Panc1 (cell line): ENCODE results near the gene SMIM21. TPM values are rescaled to one million over a fixed set of nuclear protein-coding genes. Genes with fewer than 3 reads are reported as not detected.

Source experiments
- ATAC-seq: fragments of 200-7000 bp; cut with Tn5 transposase; 2 replicates; pipeline ENCODE4 v1.9.1; 2020; ENCODE audit warnings: mild to moderate bottlenecking, moderate library complexity
- BruUV-seq: library from RNA; stranded (reverse); fragments of 400-500 nt; replicated peaks from 2 replicates; lab custom pipeline; 2021; lab: Mats Ljungman, UMichigan
- CTCF ChIA-PET: fragments of 300-600 bp; sonication (Branson Sonifier 250); formaldehyde crosslinking; loops from one replicate; lab custom pipeline; 2022; ENCODE audit warnings: antibody characterized with exemption; lab: Charles Lee
- POLR2A ChIA-PET: fragments of 300-600 bp; sonication (Branson Sonifier 250); formaldehyde crosslinking; loops from one replicate; lab custom pipeline; 2022; ENCODE audit warnings: antibody characterized with exemption; lab: Charles Lee
- DNase-seq: peaks from one replicate; pipeline ENCODE4 v3.0.0-alpha.2; 2010; ENCODE audit warnings: low read depth, low spot score
- H3K27ac ChIP-seq: 2 replicates; pipeline ENCODE4 v1.5.1; 2011; ENCODE audit warnings: mild to moderate bottlenecking, low read length, inconsistent platforms
- H3K27me3 ChIP-seq: fragments of 200-500 bp; sonication (Bioruptor generic); 2 replicates; pipeline ENCODE4 v1.6.0; 2014; ENCODE audit warnings: low read length, inconsistent platforms; ENCODE audit not compliant: control insufficient read depth, insufficient read depth
- H3K36me3 ChIP-seq: fragments of 200-500 bp; sonication (Bioruptor generic); 2 replicates; pipeline ENCODE4 v1.5.1; 2014; ENCODE audit warnings: inconsistent platforms, mild to moderate bottlenecking, low read length, moderate library complexity; ENCODE audit not compliant: control insufficient read depth, insufficient read depth
- H3K4me1 ChIP-seq: 2 replicates; pipeline ENCODE4 v1.5.1; 2011; ENCODE audit warnings: inconsistent platforms, mild to moderate bottlenecking, low read length, moderate library complexity; ENCODE audit not compliant: control insufficient read depth, insufficient read depth
- H3K4me3 ChIP-seq, 2 experiments: 2 replicates each; pipeline ENCODE4 v1.5.1; 2011 to 2012; ENCODE audit warnings: low read depth in 2 of 2, low read length in 2 of 2, mild to moderate bottlenecking in 2 of 2, inconsistent platforms in 1 of 2, moderate library complexity in 1 of 2
- H3K9me3 ChIP-seq: fragments of 200-500 bp; sonication (Bioruptor generic); 2 replicates; pipeline ENCODE4 v1.5.1; 2014; ENCODE audit warnings: low read depth, mild to moderate bottlenecking, inconsistent platforms, low read length, moderate library complexity; ENCODE audit not compliant: control insufficient read depth, insufficient read depth
- POLR2AphosphoS5 ChIP-seq: IDR thresholded peaks from 2 replicates; pipeline ENCODE4 v1.6.1; 2012; ENCODE audit warnings: mild to moderate bottlenecking, low read depth, low read length, moderate library complexity
- SIN3A ChIP-seq: IDR thresholded peaks from 2 replicates; pipeline ENCODE4 v1.6.1; 2012; ENCODE audit warnings: low read depth, mild to moderate bottlenecking, low read length, moderate library complexity, borderline replicate concordance; ENCODE audit not compliant: insufficient read depth
- TCF7L2 ChIP-seq: IDR thresholded peaks from 2 replicates; pipeline ENCODE4 v1.6.1; 2011; ENCODE audit warnings: mild to moderate bottlenecking, low read depth, low read length, inconsistent platforms
- in situ Hi-C: cut with HindIII; loops from 2 replicates; pipeline ENCODE4 v1.10.0; 2016; ENCODE audit warnings: low sequenced_read_pairs, low pct_unique_long_range_greater_than_20kb
- intact Hi-C: fragments of 100-400 bp; cut with micrococcal nuclease; formaldehyde crosslinking; loops from one replicate; pipeline ENCODE4 v1.10.0; 2022; ENCODE audit not compliant: unreplicated experiment
- total RNA-seq: library from RNA; stranded (reverse); gene quantifications from one replicate; pipeline ENCODE4 v1.2.1, GENCODE V29; 2021; ENCODE audit not compliant: unreplicated experiment
- TF ChIP-seq, protein P1 (sequence below), 2 experiments: IDR thresholded peaks; 2 replicates each; pipeline ENCODE4 v1.6.1; 2011 to 2012; ENCODE audit warnings: low read depth in 2 of 2, control low read depth in 1 of 2, low read length in 1 of 2, mild to moderate bottlenecking in 1 of 2, moderate library complexity in 1 of 2; ENCODE audit not compliant: insufficient read depth in 1 of 2
- TF ChIP-seq, protein P2 (sequence below): fragments of 450-650 bp; IDR thresholded peaks from 2 replicates; pipeline ENCODE4 v1.5.1; 2017; ENCODE audit warnings: mild to moderate bottlenecking

Gene SMIM21
- total RNA-seq, 1 experiment from 2014 or later, result not detected

GRCh38 chr18:75418293-75419005 is 9.1 kb downstream of the SMIM21 start:
- Histone ChIP-seq H3K9me3 (no peaks in the 10 kb centered on the region), H3K4me1 (no peaks in the 10 kb centered on the region), H3K36me3 (no peaks in the 10 kb centered on the region), H3K4me3 (no peak overlapping the region), H3K27me3 (peaks cover 3% of the 10 kb centered on the region; the same call in 1 of the 2 replicates), H3K27ac (no peak overlapping the region)
- ATAC-seq (no peak), DNase-seq (no peak)
- CTCF ChIA-PET, result no interaction called here
- intact Hi-C loops (no loop called here), in situ Hi-C loops (no loop called here)
- TF ChIP-seq TCF7L2, result no peak
- no TSS peak for BruUV-seq
- POLR2A ChIA-PET, result no interaction called here

DNA sequence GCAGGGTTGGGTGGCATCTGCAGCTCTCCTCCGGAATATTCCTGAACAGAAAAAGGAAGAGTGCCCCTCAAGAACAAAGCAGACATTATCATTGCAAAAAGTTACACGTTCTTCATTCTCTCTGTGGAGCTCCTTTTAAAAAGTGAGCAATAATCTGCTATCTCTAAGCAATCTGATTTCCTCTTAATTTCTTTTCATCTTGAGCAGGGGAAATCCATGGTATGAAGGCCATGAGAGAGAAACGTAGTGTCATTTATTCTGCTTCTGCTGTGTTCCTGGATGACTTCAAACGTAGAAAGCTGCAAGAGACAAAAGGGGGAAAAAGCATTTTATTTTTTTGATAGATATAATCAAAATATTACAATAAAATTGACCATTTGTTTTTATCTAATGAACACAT is 16.9 kb downstream of the SMIM21 start:
- no peak for DNase-seq
- Histone ChIP-seq H3K9me3 (no peaks in the 10 kb centered on the region), H3K4me1 (no peaks in the 10 kb centered on the region), H3K27ac (no peak overlapping the region), H3K36me3 (no peaks in the 10 kb centered on the region), H3K4me3 (no peak overlapping the region), H3K27me3 (no peaks in the 10 kb centered on the region)
- in situ Hi-C loops (no loop called here), intact Hi-C loops (no loop called here)
- no peak for ATAC-seq
- ChIA-PET CTCF (no interaction called here), POLR2A (no interaction called here)
- BruUV-seq, result no TSS peak
- TF ChIP-seq TCF7L2, result no peak
- TF ChIP-seq POLR2AphosphoS5, result no peak
- no peak for TF ChIP-seq SIN3A
- TF ChIP-seq, protein P1, sequence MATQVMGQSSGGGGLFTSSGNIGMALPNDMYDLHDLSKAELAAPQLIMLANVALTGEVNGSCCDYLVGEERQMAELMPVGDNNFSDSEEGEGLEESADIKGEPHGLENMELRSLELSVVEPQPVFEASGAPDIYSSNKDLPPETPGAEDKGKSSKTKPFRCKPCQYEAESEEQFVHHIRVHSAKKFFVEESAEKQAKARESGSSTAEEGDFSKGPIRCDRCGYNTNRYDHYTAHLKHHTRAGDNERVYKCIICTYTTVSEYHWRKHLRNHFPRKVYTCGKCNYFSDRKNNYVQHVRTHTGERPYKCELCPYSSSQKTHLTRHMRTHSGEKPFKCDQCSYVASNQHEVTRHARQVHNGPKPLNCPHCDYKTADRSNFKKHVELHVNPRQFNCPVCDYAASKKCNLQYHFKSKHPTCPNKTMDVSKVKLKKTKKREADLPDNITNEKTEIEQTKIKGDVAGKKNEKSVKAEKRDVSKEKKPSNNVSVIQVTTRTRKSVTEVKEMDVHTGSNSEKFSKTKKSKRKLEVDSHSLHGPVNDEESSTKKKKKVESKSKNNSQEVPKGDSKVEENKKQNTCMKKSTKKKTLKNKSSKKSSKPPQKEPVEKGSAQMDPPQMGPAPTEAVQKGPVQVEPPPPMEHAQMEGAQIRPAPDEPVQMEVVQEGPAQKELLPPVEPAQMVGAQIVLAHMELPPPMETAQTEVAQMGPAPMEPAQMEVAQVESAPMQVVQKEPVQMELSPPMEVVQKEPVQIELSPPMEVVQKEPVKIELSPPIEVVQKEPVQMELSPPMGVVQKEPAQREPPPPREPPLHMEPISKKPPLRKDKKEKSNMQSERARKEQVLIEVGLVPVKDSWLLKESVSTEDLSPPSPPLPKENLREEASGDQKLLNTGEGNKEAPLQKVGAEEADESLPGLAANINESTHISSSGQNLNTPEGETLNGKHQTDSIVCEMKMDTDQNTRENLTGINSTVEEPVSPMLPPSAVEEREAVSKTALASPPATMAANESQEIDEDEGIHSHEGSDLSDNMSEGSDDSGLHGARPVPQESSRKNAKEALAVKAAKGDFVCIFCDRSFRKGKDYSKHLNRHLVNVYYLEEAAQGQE (IDR thresholded peaks at IDR 0.05; ENCODE audit: insufficient read depth in 1 of 2, low read depth in 2 of 2, low read length in 1 of 2), result no peak
- TF ChIP-seq, protein P2, sequence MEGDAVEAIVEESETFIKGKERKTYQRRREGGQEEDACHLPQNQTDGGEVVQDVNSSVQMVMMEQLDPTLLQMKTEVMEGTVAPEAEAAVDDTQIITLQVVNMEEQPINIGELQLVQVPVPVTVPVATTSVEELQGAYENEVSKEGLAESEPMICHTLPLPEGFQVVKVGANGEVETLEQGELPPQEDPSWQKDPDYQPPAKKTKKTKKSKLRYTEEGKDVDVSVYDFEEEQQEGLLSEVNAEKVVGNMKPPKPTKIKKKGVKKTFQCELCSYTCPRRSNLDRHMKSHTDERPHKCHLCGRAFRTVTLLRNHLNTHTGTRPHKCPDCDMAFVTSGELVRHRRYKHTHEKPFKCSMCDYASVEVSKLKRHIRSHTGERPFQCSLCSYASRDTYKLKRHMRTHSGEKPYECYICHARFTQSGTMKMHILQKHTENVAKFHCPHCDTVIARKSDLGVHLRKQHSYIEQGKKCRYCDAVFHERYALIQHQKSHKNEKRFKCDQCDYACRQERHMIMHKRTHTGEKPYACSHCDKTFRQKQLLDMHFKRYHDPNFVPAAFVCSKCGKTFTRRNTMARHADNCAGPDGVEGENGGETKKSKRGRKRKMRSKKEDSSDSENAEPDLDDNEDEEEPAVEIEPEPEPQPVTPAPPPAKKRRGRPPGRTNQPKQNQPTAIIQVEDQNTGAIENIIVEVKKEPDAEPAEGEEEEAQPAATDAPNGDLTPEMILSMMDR, result no peak

- POLR2A ChIA-PET, result no interaction called here
- in situ Hi-C loops (no loop called here), intact Hi-C loops (no loop called here)
- CTCF ChIA-PET, result no interaction called here
- no peaks in the 10 kb centered on the region for H3K9me3 ChIP-seq
- TF ChIP-seq POLR2AphosphoS5 (no peak), SIN3A (no peak), TCF7L2 (no peak)
- TF ChIP-seq, protein P1 (IDR thresholded peaks at IDR 0.05; ENCODE audit: insufficient read depth in 1 of 2, low read depth in 2 of 2, low read length in 1 of 2), result no peak
- TF ChIP-seq, protein P2, result no peak
- no TSS peak for BruUV-seq
- no peak overlapping the region for H3K27ac ChIP-seq
- H3K4me3 ChIP-seq, result no peak overlapping the region
- no peak for ATAC-seq
- no peaks in the 10 kb centered on the region for H3K36me3 ChIP-seq
- H3K27me3 ChIP-seq, result no peaks in the 10 kb centered on the region
- DNase-seq, result no peak
- H3K4me1 ChIP-seq, result no peaks in the 10 kb centered on the region
These were observed 17.7 kb downstream of the SMIM21 start for GRCh38 chr18:75409806-75410205.
